K562 (cell line): ENCODE data around the gene MLST8. TPM values are rescaled to one million over a fixed set of nuclear protein-coding genes. Genes with fewer than 3 reads are reported as not detected.

Experiments used
- CEBPB ChIP-seq: fragments of 450-650 bp; IDR thresholded peaks from 2 replicates; pipeline ENCODE4 v1.6.1; 2016; ENCODE audit warnings: missing genetic modification characterization, missing compliant biosample characterization
- OTX1 ChIP-seq: fragments of 450-650 bp; formaldehyde crosslinking; IDR thresholded peaks from 2 replicates; pipeline ENCODE4 v1.4.0; 2022; ENCODE audit warnings: mild to moderate bottlenecking
- PYGO2 ChIP-seq: fragments of 450-650 bp; IDR thresholded peaks from 2 replicates; pipeline ENCODE4 v1.6.1; 2016; ENCODE audit warnings: mild to moderate bottlenecking, missing genetic modification characterization, moderate library complexity, missing compliant biosample characterization
- U2AF1 ChIP-seq: fragments of 200-400 bp; formaldehyde crosslinking; optimal IDR thresholded peaks from 2 replicates; pipeline ENCODE3; 2017; ENCODE audit warnings: mild to moderate bottlenecking, low read depth, low read length, moderate library complexity
- polyA plus RNA-seq, 8 experiments: library from polyadenylated mRNA; depleted of rRNA in 4 of 8; stranded (reverse) in 5 of 8; unstranded in 3 of 8; fragments of >200 nt; fragmentation: Nextera tagmentation in 2 of 8; fragmentation: Illumina TruSeq in 1 of 8; extraction: Ambion mirVana in 2 of 8; extraction: Trizol in 1 of 8; gene quantifications; 2 replicates each; pipeline versions ENCODE4 v1.2.1 to v1.2.3, GENCODE V29; 2011 to 2014; ENCODE audit warnings: inconsistent platforms in 1 of 8, missing spikeins in 1 of 8
- total RNA-seq, 7 experiments: library from RNA; depleted of rRNA in 6 of 7; stranded (reverse); fragments of >200 nt in 6 of 7; fragmentation: Illumina TruSeq in 2 of 7; extraction: Trizol in 2 of 7; gene quantifications; 2 replicates each; pipeline versions ENCODE4 v1.2.1 to v1.2.3, GENCODE V29; 2011 to 2021; ENCODE audit warnings: low replicate concordance in 1 of 7
- TF ChIP-seq, protein P1 (sequence below), 2 experiments: fragments of 150-350 bp in 1 of 2; IDR thresholded peaks; 2 replicates each; pipeline ENCODE4 v1.6.1; 2012 to 2016; ENCODE audit warnings: low read depth in 2 of 2, low read length in 2 of 2, mild to moderate bottlenecking in 1 of 2, moderate library complexity in 1 of 2
- TF ChIP-seq, protein P2 (sequence below): sonication (generic); formaldehyde crosslinking; IDR thresholded peaks from 2 replicates; pipeline ENCODE4 v1.8.1; 2022; ENCODE audit warnings: missing genetic modification reagents
- TF ChIP-seq, protein P3 (sequence below): fragments of 150-350 bp; conservative IDR thresholded peaks from 2 replicates; pipeline ENCODE4 v1.6.1; 2014; ENCODE audit warnings: low read length
- TF ChIP-seq, protein P4 (sequence below): sonication (generic); formaldehyde crosslinking; IDR thresholded peaks from 2 replicates; pipeline ENCODE4 v1.8.0; 2022; ENCODE audit warnings: mild to moderate bottlenecking, missing genetic modification reagents
- TF ChIP-seq, protein P5 (sequence below): IDR thresholded peaks from 3 replicates; pipeline ENCODE4 v1.6.1; 2011; ENCODE audit warnings: borderline replicate concordance, mild to moderate bottlenecking; ENCODE audit not compliant: insufficient read length, insufficient read depth
- TF ChIP-seq, protein P6 (sequence below): fragments of 450-650 bp; IDR thresholded peaks from 2 replicates; pipeline ENCODE4 v1.6.1; 2018; ENCODE audit warnings: mild to moderate bottlenecking, low read depth; ENCODE audit not compliant: partially characterized antibody

The MLST8 gene
- total and polyA plus RNA-seq, 9 of the 15 experiments (the other 6 are each of a cell fraction or from before 2014, with no cell fraction given): 1.5 to 116 (median 43.3) TPM

DNA sequence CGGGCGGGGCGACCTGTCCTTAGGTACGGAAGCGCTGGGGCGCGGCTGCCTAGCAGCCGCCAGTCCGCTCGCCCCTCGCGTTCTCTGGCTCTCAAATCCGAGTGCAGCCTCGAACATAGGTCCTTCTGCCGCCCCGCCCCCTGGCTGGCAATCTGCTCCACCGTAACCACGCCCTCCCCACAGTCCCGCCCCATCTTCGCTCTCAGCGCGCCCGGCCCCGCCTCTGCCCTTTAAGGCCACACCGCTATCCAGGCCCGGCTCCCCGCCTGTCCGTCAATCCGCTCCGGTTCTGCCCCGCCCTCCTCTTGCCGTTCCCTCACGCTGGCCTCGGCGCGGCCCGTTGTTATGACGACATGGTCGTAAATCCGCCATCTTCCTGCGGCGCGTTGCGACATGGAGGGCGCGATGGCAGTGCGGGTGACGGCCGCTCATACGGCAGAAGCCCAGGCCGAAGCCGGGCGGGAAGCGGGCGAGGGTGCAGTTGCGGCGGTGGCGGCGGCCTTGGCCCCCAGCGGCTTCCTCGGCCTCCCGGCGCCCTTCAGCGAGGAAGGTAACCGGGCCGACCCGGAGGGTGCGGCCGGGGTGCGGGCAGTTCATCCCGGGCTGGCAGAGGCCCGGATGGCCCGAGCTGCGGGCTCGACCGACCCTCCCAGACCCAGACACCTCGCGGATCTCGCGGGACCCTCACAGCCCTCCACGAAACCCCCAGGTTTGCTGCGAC is 18.1 kb downstream of the MLST8 start, which contains the start of gene E4F1 (continued):
- TF ChIP-seq, protein P1, sequence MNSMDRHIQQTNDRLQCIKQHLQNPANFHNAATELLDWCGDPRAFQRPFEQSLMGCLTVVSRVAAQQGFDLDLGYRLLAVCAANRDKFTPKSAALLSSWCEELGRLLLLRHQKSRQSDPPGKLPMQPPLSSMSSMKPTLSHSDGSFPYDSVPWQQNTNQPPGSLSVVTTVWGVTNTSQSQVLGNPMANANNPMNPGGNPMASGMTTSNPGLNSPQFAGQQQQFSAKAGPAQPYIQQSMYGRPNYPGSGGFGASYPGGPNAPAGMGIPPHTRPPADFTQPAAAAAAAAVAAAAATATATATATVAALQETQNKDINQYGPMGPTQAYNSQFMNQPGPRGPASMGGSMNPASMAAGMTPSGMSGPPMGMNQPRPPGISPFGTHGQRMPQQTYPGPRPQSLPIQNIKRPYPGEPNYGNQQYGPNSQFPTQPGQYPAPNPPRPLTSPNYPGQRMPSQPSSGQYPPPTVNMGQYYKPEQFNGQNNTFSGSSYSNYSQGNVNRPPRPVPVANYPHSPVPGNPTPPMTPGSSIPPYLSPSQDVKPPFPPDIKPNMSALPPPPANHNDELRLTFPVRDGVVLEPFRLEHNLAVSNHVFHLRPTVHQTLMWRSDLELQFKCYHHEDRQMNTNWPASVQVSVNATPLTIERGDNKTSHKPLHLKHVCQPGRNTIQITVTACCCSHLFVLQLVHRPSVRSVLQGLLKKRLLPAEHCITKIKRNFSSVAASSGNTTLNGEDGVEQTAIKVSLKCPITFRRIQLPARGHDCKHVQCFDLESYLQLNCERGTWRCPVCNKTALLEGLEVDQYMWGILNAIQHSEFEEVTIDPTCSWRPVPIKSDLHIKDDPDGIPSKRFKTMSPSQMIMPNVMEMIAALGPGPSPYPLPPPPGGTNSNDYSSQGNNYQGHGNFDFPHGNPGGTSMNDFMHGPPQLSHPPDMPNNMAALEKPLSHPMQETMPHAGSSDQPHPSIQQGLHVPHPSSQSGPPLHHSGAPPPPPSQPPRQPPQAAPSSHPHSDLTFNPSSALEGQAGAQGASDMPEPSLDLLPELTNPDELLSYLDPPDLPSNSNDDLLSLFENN (IDR thresholded peaks at IDR 0.05; ENCODE audit: low read depth in 2 of 2, low read length in 2 of 2): no peak
- TF ChIP-seq, protein P2, sequence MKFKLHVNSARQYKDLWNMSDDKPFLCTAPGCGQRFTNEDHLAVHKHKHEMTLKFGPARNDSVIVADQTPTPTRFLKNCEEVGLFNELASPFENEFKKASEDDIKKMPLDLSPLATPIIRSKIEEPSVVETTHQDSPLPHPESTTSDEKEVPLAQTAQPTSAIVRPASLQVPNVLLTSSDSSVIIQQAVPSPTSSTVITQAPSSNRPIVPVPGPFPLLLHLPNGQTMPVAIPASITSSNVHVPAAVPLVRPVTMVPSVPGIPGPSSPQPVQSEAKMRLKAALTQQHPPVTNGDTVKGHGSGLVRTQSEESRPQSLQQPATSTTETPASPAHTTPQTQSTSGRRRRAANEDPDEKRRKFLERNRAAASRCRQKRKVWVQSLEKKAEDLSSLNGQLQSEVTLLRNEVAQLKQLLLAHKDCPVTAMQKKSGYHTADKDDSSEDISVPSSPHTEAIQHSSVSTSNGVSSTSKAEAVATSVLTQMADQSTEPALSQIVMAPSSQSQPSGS (CRISPR knock-in tag): no peak
- TF ChIP-seq U2AF1 (peak; percentile 59), CEBPB (tag) (peak; percentile 98), PYGO2 (tag) (no peak), OTX1 (CRISPR knock-in tag) (no peak)
- TF ChIP-seq, protein P3, sequence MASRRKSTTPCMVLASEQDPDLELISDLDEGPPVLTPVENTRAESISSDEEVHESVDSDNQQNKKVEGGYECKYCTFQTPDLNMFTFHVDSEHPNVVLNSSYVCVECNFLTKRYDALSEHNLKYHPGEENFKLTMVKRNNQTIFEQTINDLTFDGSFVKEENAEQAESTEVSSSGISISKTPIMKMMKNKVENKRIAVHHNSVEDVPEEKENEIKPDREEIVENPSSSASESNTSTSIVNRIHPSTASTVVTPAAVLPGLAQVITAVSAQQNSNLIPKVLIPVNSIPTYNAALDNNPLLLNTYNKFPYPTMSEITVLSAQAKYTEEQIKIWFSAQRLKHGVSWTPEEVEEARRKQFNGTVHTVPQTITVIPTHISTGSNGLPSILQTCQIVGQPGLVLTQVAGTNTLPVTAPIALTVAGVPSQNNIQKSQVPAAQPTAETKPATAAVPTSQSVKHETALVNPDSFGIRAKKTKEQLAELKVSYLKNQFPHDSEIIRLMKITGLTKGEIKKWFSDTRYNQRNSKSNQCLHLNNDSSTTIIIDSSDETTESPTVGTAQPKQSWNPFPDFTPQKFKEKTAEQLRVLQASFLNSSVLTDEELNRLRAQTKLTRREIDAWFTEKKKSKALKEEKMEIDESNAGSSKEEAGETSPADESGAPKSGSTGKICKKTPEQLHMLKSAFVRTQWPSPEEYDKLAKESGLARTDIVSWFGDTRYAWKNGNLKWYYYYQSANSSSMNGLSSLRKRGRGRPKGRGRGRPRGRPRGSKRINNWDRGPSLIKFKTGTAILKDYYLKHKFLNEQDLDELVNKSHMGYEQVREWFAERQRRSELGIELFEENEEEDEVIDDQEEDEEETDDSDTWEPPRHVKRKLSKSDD: 0 out of 2 replicates have a peak, but pooled peaks have one; percentile 66
- TF ChIP-seq, protein P4, sequence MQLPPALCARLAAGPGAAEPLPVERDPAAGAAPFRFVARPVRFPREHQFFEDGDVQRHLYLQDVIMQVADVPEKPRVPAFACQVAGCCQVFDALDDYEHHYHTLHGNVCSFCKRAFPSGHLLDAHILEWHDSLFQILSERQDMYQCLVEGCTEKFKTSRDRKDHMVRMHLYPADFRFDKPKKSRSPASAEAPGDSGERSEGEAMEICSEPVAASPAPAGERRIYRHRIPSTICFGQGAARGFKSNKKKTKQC (CRISPR knock-in tag): 0 out of 2 replicates have a peak, but pooled peaks have one; percentile 51
- TF ChIP-seq, protein P5, sequence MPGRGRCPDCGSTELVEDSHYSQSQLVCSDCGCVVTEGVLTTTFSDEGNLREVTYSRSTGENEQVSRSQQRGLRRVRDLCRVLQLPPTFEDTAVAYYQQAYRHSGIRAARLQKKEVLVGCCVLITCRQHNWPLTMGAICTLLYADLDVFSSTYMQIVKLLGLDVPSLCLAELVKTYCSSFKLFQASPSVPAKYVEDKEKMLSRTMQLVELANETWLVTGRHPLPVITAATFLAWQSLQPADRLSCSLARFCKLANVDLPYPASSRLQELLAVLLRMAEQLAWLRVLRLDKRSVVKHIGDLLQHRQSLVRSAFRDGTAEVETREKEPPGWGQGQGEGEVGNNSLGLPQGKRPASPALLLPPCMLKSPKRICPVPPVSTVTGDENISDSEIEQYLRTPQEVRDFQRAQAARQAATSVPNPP: no peak
- TF ChIP-seq, protein P6, sequence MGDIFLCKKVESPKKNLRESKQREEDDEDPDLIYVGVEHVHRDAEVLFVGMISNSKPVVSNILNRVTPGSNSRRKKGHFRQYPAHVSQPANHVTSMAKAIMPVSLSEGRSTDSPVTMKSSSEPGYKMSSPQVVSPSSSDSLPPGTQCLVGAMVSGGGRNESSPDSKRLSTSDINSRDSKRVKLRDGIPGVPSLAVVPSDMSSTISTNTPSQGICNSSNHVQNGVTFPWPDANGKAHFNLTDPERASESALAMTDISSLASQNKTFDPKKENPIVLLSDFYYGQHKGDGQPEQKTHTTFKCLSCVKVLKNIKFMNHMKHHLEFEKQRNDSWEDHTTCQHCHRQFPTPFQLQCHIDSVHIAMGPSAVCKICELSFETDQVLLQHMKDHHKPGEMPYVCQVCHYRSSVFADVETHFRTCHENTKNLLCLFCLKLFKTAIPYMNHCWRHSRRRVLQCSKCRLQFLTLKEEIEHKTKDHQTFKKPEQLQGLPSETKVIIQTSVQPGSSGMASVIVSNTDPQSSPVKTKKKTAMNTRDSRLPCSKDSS: no peak
